Fibroblast of pulmonary artery (primary cell): ENCODE data around the gene WDR88.

ENCODE experiments used
- DNase-seq: peaks from one replicate; pipeline ENCODE4 v3.0.0-alpha.2; 2010; ENCODE audit warnings: low read depth
- H3K4me3 ChIP-seq: replicated peaks from 2 replicates; pipeline ENCODE4 v1.5.1; 2011; ENCODE audit warnings: low read depth, mild to moderate bottlenecking, control low read depth, low read length, moderate library complexity
- TF ChIP-seq, protein P1 (sequence below): IDR thresholded peaks from 2 replicates; pipeline ENCODE4 v1.5.1; 2011; ENCODE audit warnings: mild to moderate bottlenecking, control low read depth, low read length, inconsistent platforms; ENCODE audit errors: missing control alignments

WDR88 gene

GRCh38 chr19:33202546-33203507, 70.9 kb downstream of the WDR88 start:
- no peak for DNase-seq
- TF ChIP-seq, protein P1, sequence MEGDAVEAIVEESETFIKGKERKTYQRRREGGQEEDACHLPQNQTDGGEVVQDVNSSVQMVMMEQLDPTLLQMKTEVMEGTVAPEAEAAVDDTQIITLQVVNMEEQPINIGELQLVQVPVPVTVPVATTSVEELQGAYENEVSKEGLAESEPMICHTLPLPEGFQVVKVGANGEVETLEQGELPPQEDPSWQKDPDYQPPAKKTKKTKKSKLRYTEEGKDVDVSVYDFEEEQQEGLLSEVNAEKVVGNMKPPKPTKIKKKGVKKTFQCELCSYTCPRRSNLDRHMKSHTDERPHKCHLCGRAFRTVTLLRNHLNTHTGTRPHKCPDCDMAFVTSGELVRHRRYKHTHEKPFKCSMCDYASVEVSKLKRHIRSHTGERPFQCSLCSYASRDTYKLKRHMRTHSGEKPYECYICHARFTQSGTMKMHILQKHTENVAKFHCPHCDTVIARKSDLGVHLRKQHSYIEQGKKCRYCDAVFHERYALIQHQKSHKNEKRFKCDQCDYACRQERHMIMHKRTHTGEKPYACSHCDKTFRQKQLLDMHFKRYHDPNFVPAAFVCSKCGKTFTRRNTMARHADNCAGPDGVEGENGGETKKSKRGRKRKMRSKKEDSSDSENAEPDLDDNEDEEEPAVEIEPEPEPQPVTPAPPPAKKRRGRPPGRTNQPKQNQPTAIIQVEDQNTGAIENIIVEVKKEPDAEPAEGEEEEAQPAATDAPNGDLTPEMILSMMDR: no peak
- no peak overlapping the region for H3K4me3 ChIP-seq

DNA sequence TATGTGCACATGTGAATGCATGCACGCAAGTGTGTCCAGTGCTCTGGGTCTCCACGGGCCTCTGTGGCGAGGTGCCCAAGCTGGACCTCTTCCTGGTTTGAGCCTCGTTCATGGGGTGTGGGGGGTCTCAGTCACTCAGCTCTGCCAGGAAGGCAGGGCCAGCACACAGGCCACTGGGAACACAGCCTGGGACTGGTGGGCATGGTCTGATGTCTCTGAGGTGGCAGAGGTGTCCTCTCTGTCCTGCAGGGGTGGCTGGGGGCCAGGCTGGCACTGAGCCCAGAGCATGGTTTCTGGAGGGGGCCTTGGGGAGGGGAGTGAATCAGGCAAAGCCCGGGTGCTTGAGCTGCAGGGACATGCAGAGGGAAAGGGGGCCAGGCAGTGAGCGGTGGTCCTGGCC, 71.6 kb downstream of the WDR88 start:
- H3K4me3 ChIP-seq: no peak overlapping the region
- no peak for DNase-seq
- TF ChIP-seq, protein P1: no peak

DNA sequence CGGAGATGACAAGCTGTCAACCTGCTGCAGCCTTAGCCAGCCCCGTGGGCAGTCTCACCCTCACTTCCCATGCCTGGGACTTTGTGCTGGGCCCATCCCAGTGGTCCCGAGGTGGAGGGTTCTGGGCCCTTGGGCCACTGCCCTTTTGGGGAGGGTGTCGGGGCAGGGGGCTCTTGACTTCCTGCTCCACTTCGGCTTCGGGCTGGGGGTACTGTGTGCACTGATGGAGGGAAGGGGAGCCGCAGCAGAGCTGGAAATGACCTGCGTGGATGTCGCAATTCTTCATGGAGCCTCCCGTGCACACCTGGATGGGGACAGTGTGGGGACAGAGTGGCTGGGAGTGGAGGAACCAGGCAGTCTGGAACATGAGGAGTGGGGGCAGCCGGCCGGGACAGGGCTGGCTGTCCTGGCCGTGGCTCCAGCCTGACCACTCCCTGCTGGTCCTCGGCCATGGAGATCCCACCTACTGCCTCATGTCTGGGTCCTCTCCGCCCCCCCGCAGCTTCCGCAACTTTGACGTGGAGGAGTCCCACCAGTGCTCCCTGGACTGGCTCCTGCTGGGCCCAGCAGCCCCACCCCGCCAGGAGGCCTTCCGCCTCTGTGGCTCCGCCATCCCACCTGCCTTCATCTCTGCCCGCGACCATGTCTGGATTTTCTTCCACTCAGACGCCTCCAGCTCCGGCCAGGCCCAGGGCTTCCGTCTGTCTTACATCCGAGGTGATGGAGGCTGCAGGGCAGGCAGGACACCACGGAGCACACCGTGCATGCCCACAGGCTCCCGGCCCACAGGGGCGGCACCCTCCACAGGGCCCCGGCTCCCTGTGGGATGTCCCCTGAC, 72.4 kb downstream of the WDR88 start:
- no peak overlapping the region for H3K4me3 ChIP-seq
- no peak for DNase-seq
- TF ChIP-seq, protein P1: no peak

DNA sequence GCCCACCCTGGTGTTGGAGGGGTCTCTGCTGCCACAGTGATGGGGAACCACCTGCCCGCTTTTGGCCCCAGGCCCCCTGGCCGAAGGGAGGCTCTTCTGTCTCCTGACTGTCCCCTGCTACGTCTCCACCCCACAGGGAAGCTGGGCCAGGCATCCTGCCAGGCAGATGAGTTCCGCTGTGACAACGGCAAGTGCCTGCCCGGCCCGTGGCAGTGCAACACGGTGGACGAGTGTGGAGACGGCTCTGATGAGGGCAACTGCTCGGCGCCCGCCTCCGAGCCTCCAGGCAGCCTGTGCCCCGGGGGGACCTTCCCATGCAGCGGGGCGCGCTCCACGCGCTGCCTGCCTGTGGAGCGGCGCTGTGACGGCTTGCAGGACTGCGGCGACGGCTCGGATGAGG, 73.2 kb downstream of the WDR88 start:
- H3K4me3 ChIP-seq: no peak overlapping the region
- no peak for DNase-seq
- TF ChIP-seq, protein P1: no peak

- no peak overlapping the region for H3K4me3 ChIP-seq
- TF ChIP-seq, protein P1: no peak
- DNase-seq: no peak
Measured at GRCh38 chr19:33205531-33206260, 73.8 kb downstream of the WDR88 start.

DNA sequence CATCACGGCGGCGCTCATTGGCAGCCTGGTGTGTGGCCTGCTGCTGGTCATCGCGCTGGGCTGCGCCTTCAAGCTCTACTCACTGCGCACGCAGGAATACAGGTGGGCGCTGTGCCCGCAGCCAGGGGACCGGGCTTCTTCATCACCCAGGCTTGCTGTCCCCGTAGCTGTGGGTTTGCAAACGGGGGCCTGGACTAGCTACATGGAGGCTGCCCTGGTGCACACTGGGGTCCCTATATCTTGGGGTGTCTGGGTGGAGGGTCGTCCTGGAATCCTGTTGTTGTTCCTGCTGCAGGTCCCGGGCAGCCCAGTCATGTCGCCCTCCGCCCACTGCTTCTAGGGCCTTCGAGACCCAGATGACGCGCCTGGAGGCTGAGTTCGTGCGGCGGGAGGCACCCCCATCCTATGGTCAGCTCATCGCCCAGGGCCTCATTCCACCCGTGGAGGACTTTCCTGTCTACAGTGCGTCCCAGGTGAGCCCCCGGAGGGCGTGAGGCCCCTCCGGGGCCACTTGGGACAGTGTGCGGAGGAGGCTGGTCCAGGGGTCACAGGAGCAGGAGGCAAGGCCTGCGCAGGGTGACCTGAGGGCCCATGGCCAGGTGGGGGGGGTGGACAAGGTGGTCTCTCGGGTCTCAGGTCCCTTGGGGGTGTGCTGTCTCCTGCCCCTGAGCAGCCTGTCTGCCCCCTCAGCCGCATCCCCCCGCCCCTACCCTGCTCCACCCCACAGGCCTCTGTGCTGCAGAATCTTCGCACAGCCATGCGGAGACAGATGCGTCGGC, 74.5 kb downstream of the WDR88 start:
- TF ChIP-seq, protein P1: no peak
- DNase-seq: no peak
- H3K4me3 ChIP-seq: no peak overlapping the region
